Prostate gland (tissue), 2 donors: ENCODE results near the gene COL5A1. TPM values are rescaled to one million over a fixed set of nuclear protein-coding genes. Genes with fewer than 3 reads are reported as not detected.

Experiments used
- DNase-seq: peaks from one replicate; pipeline ENCODE4 v3.0.0-alpha.2; 2019; ENCODE audit warnings: low spot score
- H3K27ac ChIP-seq, 2 donors: fragments of 200-600 bp; sonication (generic); 2 replicates each; pipeline ENCODE4 v1.5.1; 2017 to 2019
- H3K27me3 ChIP-seq: fragments of 200-600 bp; sonication (generic); replicated peaks from 2 replicates; pipeline ENCODE4 v1.5.1; 2019; ENCODE audit not compliant: insufficient read depth
- H3K36me3 ChIP-seq, 2 donors: fragments of 200-600 bp; sonication (generic); 1 replicate in 1 of 2; 2 replicates in 1 of 2; pipeline versions ENCODE4 v1.5.1 to v1.8.1; 2017 to 2019
- H3K4me1 ChIP-seq: fragments of 200-600 bp; sonication (generic); replicated peaks from 2 replicates; pipeline ENCODE4 v1.5.1; 2019
- H3K4me3 ChIP-seq, 2 donors: fragments of 200-600 bp; sonication (generic); 2 replicates each; pipeline ENCODE4 v1.5.1; 2017 to 2019
- H3K9me3 ChIP-seq: fragments of 200-600 bp; sonication (generic); 2 replicates; pipeline ENCODE4 v1.5.1; 2017
- CTCF ChIP-seq, 4 experiments: fragments of 200-600 bp in 2 of 4; fragments of 450-650 bp in 2 of 4; sonication (generic) in 2 of 4; IDR thresholded peaks; 1 replicate in 3 of 4; 2 replicates in 1 of 4; pipeline ENCODE4 v1.5.1; 2016 to 2019; ENCODE audit warnings: antibody characterized with exemption in 4 of 4, mild to moderate bottlenecking in 2 of 4, moderate library complexity in 2 of 4
- POLR2A ChIP-seq: fragments of 450-650 bp; IDR thresholded peaks from one replicate; pipeline ENCODE4 v1.6.1; 2016; ENCODE audit warnings: antibody characterized with exemption, mild to moderate bottlenecking
- POLR2AphosphoS5 ChIP-seq: sonication (generic); formaldehyde crosslinking; IDR thresholded peaks from one replicate; pipeline ENCODE4 v1.6.1; 2017; ENCODE audit warnings: antibody characterized with exemption
- WGBS: methylation state at CpG from one replicate; pipeline ENCODE4 v1.1.5; 2018; 5-methylcytosine and 5-hydroxymethylcytosine counted together
- intact Hi-C: fragments of 100-400 bp; cut with DNase I; formaldehyde crosslinking; loops from one replicate; pipeline ENCODE4 v1.14.2; 2022
- total RNA-seq, 2 donors: library from RNA; depleted of rRNA; stranded (reverse); fragments of >200 nt; gene quantifications; one replicate each; pipeline ENCODE4 v1.1.0, GENCODE V29; 2016

COL5A1 gene
- total RNA-seq, 2 donors from 2014 or later, result 16.9 to 36.0 TPM

- no peaks in the 10 kb centered on the region for H3K4me1 ChIP-seq
- no peak overlapping the region for H3K4me3 ChIP-seq
- H3K9me3 ChIP-seq, result no peaks in the 10 kb centered on the region
- H3K27me3 ChIP-seq, result no peaks in the 10 kb centered on the region
- TF ChIP-seq POLR2AphosphoS5 (no peak), POLR2A (no peak), CTCF (IDR thresholded peaks at IDR 0.05) (no peak)
- no peaks in the 10 kb centered on the region for H3K36me3 ChIP-seq
- no peak for DNase-seq
- H3K27ac ChIP-seq, result no peak overlapping the region
- 72% methylated on average over 4 of the region's 4 CpGs for WGBS
- intact Hi-C loops, result no loop called here
Measured at GRCh38 chr9:134607971-134608370, 33.6 kb upstream of the COL5A1 start.

GRCh38 chr9:134611046-134611445 is 30.6 kb upstream of the COL5A1 start:
- peak; percentile 75 for DNase-seq
- H3K4me1 ChIP-seq, result no peaks in the 10 kb centered on the region
- no peaks in the 10 kb centered on the region for H3K27me3 ChIP-seq
- H3K36me3 ChIP-seq, result no peaks in the 10 kb centered on the region
- H3K27ac ChIP-seq, result no peak overlapping the region
- H3K4me3 ChIP-seq, result no peak overlapping the region
- intact Hi-C loops, result no loop called here
- H3K9me3 ChIP-seq, result no peaks in the 10 kb centered on the region
- 40% methylated on average over 4 of the region's 4 CpGs for WGBS
- TF ChIP-seq POLR2AphosphoS5, result peak; percentile 84
- no peak for TF ChIP-seq CTCF (IDR thresholded peaks at IDR 0.05)

- Histone ChIP-seq H3K4me1 (no peaks in the 10 kb centered on the region), H3K27me3 (no peaks in the 10 kb centered on the region), H3K4me3 (no peak overlapping the region), H3K27ac (no peak overlapping the region), H3K9me3 (no peaks in the 10 kb centered on the region), H3K36me3 (no peaks in the 10 kb centered on the region)
- TF ChIP-seq POLR2AphosphoS5, result no peak
- TF ChIP-seq POLR2A, result no peak
- TF ChIP-seq CTCF (IDR thresholded peaks at IDR 0.05), result no peak
- no peak for DNase-seq
- intact Hi-C loops, result no loop called here
- WGBS, result 94% methylated on average over 1 of the region's 1 CpG
Measured at GRCh38 chr9:134612309-134612708, 29.3 kb upstream of the COL5A1 start.

GRCh38 chr9:134612715-134613114 is 28.9 kb upstream of the COL5A1 start:
- Histone ChIP-seq H3K27ac (no peak overlapping the region), H3K36me3 (no peaks in the 10 kb centered on the region), H3K4me3 (no peak overlapping the region), H3K27me3 (no peaks in the 10 kb centered on the region), H3K9me3 (no peaks in the 10 kb centered on the region), H3K4me1 (no peaks in the 10 kb centered on the region)
- WGBS, result 81% methylated on average over 1 of the region's 1 CpG
- no peak for DNase-seq
- intact Hi-C loops, result no loop called here
- TF ChIP-seq CTCF (IDR thresholded peaks at IDR 0.05) (no peak), POLR2AphosphoS5 (no peak)

GRCh38 chr9:134614256-134614655 is 27.3 kb upstream of the COL5A1 start:
- Histone ChIP-seq H3K9me3 (no peaks in the 10 kb centered on the region), H3K27me3 (no peaks in the 10 kb centered on the region), H3K4me1 (no peaks in the 10 kb centered on the region), H3K36me3 (no peaks in the 10 kb centered on the region), H3K27ac (no peak overlapping the region), H3K4me3 (no peak overlapping the region)
- WGBS, result 95% methylated on average over 3 of the region's 3 CpGs
- DNase-seq, result no peak
- no peak for TF ChIP-seq CTCF (IDR thresholded peaks at IDR 0.05)
- no peak for TF ChIP-seq POLR2AphosphoS5
- no peak for TF ChIP-seq POLR2A
- intact Hi-C loops, result no loop called here
